ENCODE measurements around the gene ISM2.

GRCh38 chr14:77459072-77459723, 39.4 kb downstream of the ISM2 start:
- TF ChIP-seq POLR2AphosphoS5 (IDR thresholded peaks at IDR 0.05; ENCODE audit: low read depth) (no peak), CTCF (IDR thresholded peaks at IDR 0.05; ENCODE audit: insufficient read depth, low read length) (peak; percentile 15), GABPA (IDR thresholded peaks at IDR 0.05; ENCODE audit: low read depth) (no peak), SPI1 (IDR thresholded peaks at IDR 0.05; ENCODE audit: borderline replicate concordance, low read depth) (no peak)
- TF ChIP-seq, protein P1, sequence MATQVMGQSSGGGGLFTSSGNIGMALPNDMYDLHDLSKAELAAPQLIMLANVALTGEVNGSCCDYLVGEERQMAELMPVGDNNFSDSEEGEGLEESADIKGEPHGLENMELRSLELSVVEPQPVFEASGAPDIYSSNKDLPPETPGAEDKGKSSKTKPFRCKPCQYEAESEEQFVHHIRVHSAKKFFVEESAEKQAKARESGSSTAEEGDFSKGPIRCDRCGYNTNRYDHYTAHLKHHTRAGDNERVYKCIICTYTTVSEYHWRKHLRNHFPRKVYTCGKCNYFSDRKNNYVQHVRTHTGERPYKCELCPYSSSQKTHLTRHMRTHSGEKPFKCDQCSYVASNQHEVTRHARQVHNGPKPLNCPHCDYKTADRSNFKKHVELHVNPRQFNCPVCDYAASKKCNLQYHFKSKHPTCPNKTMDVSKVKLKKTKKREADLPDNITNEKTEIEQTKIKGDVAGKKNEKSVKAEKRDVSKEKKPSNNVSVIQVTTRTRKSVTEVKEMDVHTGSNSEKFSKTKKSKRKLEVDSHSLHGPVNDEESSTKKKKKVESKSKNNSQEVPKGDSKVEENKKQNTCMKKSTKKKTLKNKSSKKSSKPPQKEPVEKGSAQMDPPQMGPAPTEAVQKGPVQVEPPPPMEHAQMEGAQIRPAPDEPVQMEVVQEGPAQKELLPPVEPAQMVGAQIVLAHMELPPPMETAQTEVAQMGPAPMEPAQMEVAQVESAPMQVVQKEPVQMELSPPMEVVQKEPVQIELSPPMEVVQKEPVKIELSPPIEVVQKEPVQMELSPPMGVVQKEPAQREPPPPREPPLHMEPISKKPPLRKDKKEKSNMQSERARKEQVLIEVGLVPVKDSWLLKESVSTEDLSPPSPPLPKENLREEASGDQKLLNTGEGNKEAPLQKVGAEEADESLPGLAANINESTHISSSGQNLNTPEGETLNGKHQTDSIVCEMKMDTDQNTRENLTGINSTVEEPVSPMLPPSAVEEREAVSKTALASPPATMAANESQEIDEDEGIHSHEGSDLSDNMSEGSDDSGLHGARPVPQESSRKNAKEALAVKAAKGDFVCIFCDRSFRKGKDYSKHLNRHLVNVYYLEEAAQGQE (IDR thresholded peaks at IDR 0.05; ENCODE audit: insufficient replicate concordance, low read depth), result no peak

Data from HL-60 (cell line).